Stimulated activated CD4-positive, alpha-beta T cell treated with anti-CD3 and anti-CD28 coated beads, Interleukin-4, amount 100 ng/mL, for 48 hours (primary cell): ENCODE measurements around the gene MUC2.

ENCODE experiments used
- DNase-seq, 2 donors: peaks; one replicate each; pipeline ENCODE4 v3.0.0-alpha.2; 2020; ENCODE audit warnings: low read depth in 2 of 2

MUC2 gene

DNA sequence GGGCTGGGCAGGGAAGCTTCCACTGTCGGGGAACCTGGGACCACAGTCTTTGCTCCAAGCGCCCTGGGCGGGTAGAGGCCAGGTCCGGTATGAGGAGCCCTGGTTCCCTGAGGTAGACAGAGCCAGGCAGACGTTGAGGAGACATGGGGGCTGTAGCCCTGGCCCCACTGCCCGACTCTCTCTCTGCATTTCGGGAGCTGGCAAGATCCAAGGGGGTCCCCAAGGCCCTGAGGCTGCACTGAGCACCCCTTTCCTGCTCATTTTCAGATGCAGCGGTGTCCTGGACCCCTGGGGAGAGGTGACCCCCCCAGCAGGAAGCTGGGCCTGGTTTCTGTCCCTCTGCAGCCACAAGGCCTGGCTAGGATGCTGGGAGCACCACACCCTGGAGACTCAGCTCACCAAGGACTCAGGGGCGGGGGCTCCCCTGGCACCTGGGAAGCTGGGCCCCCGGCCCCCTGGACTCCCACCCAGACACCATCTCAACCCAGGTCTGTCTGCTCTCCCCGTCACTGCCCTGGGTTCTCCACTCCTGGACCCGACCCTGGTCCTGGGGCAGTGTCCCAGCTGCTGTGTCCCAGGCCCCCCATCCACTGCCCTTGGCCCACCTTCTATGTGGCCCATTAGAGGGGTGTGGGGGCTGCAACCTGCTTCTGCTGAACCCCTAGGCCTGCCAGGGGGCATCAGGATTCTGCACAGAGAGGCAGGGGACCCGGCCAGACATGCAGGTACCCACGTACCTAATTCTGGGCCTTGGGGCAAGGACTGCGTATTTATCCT lies 23.1 kb upstream of the MUC2 start:
- DNase-seq, result no peak

DNA sequence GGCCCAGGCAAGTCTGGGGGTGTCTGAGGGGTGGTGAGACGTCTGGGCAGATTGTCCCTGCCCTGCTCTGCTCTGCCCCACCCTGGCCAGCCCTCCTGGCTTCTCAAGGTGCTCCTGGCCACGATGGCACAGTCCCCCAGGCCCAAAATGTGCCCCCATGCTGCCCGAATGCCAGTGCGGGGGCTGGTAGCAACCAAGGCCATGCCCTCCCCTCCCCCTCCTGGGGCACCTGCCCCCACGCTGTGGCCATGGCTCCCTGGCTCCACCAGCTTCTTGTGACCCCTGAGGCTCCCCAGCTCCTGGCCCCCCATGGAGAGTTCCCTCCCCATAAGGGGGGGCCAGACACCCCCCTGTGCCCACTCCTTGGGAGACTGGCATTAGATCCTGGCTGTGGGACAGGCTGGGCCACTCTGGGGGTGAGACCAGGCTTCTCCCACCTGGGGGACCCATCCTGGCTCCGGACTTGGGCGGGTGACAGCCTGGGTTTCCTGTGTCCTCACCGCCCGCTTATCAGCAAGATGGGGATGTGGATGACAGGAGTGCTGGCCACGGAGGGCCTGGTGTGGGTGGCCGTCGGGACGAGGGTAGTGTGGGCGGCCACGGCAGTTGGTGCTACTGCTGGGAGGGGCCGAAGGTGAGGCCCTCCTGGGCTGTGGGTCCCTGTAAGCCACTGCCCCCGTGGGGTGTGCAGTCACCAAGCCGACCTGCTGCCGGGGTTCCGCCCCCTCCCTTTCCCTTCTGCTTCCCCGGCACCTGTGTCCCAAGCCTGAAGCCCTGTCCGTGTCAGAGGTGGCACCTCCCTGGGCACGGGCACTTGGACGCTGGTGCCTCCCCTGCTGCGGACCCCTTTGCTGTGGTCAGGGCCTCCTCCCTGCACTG lies 22.3 kb upstream of the MUC2 start:
- DNase-seq, result no peak

DNA sequence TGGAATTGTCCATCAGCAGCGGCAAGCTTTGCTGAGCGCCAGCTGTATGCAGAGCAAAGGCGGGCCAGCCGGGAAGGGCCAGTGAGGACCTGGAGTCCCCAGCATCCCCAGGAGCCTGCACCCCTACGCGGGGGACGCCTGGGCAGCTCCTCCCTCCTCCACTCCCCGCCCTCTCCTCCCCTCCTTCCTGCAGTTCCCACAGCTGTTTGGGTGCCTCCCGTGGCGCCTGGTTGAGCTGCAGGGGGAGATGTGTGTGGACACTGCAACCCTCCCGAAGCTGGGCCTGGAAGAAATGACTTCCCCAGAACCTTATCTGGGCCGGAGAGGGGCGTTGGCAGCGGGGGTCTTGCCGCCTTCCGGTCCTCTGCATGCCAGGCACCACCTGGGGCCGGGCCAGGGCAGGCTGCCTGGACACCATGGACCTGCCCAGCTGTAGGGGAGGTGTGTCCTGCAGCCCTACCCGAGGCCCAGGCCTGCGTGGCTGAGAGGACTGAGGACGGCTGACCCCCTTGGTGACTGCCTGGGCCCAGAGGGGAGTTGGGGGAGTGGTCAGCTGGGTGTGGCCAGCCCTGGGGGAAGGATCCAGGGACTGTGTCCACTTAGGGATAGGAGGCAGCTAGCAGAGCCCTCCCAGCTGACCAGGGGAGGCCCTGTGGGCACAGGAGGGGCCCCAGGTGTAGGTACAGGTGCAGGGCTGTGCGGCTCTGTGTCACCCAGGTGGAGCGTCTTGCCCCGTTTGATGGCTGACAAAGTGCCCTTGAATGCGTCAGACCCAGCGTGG lies 21.4 kb upstream of the MUC2 start:
- no peak for DNase-seq

DNA sequence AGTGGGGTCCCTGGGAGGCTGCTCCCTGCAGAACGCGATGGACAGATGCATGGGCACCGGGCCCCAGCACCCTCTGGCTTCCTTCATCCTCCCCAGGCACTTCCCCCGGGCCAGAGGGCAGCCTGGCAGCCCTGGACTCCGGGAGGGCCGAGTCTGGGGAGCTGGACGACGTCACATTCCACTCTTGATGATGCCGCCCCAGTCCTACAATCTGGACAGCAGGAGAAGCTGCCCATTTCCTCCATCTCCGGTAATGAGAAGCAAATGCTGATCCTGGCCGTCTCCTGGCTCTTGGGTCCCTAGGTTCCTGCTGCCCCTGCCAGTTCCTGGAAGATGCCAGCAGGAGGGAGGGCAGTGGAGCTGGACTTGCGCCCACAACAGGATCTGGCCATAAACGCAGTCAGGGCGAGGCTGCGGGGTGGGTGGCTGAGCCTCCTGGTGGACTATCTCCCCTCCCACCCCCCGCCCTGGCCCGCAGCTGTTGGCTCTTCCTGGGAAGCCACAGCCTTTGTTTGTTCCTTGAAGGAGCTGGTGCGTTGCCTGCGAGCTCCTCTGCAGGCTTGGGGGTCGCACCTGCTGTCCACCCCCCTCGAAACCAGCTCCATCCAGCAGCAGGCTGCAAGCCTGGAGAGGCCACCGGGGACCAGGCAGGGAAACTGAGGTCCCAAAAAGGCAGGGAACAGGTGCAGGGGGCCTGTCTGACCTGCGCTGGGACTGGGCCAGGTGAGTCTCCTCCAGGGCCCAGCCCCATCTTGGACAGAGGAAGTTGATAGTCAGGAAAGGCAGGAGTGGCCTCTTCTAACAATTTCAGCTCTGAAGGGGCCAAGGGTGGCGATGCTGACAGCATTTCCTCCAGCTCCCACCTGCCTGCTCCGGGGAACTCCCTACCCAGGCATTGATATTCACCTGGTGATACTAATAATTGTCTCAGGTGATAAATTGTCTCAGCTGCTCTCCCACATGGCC lies 20.2 kb upstream of the MUC2 start:
- DNase-seq, result no peak

DNA sequence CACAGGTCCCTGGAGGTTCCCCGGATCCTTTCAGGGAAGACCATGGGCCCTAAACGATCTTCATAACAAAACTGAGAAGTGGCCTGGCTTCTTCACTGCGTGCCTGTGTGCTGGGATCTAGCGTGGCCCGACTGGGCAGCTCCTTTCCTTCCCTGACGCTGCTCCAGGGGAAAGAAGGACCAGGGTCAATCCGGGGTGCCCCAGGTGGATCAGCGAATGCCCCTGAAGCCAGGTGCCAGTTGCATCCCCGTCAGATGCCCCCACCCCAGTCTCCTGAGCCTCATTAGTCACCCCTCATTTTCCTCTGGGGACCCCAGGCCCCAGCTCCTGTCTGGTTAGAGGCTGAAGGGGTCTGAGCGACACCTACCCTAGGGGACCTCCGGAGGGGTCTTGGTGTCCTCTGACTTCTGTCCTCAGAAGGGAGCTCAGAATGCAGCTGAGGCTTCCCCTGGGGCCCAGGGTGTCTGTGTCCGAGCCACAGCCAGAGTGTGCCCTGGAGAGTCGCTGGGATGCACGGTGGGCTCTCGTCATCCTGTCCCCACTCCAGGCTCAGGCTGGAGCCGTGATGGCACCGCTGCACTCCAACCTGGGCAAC lies 19.5 kb upstream of the MUC2 start:
- DNase-seq, result no peak

DNA sequence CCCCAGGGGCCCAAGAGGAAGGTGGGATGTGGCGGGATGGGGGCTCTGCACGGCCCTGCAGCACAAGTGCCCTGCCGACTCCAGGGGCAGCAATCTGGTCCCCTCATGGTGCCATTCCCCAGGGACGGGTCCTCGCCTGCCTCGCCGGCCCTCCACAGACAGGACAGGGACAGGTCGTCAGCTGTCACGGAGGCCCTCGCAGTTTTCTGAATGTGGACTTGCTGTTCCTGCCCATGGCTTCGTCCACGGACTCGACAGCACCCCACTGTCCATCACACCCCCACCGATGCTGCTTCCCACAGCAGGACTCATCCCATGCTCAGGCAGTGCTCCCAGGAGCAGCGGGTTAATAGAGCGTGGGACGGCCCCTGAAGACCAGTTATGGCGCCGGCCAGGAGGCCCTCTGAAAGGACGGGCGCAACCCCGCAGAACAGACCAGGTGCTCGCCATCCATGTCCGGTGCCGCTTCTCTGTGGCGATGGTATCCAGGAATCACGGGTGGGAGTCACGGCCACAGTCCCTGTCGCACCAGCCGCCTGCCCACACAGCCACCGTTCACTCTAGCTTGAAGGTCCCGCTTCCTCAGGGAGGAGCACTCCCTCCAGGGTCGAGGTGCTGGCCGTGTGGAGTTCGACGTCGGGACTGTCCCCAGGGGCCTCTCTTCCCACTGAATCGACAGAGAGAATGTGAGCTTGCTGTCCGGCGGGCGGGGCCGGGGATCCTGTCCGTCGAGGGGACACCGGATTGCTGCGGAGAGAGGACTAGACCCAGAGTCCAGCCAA lies 18.5 kb upstream of the MUC2 start:
- DNase-seq, result no peak

DNA sequence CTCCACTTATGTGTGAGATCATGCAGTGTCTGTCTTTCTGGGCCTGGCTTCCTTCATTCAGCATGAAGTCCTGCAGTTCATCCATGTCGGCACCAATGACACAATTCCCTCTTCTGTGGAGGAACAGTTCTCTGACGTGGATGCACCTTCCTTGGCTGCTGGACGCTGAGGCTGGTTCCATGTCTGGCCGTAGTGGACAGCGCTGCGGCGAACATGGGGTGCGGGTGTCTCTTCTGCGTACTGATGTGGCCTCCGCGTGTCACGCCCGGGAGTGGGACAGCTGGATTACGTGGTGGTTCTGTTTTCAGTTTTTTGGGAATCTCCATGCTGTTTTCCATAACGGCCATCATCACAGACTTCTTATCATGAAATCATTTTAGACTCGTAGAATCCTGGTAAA lies 16.9 kb upstream of the MUC2 start:
- no peak for DNase-seq

DNA sequence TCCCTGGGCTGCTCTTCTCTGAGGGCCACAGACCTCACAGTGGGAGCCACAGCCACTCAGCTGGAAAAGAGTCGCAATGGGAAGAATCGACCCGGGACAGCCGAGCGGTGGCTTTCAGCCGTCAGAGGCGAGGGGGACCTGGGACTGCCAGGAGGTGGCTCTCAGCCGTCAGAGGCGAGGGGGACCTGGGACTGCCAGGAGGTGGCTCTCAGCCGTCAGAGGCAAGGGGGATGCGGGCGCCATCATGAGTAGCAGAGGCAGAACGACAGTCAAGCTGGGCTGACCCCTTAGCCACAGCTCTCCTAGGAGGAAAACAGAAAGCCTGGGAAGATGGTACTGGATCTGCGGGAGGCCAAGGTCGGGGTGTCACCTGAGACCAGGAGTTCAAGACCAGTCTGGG lies 14.9 kb upstream of the MUC2 start:
- no peak for DNase-seq

DNA sequence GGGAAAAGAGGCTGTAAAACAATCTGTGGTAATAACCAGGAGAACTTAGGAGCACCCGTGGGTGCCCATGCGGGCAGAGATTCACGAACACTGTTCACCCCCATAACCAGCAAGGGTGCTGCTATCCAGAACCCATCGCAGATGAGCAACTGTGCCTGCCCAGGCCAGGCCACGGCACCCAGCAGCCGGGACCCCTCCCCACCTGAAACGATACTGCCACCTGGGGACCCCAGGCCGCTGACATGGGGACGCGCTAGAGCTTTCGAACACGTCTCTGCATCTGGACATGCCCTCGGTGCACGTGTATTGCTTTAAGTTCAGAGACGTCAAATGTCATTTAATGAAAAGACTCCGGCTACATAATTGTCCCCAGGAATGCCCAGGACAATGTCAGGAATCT lies 14.3 kb upstream of the MUC2 start:
- DNase-seq, result no peak

DNA sequence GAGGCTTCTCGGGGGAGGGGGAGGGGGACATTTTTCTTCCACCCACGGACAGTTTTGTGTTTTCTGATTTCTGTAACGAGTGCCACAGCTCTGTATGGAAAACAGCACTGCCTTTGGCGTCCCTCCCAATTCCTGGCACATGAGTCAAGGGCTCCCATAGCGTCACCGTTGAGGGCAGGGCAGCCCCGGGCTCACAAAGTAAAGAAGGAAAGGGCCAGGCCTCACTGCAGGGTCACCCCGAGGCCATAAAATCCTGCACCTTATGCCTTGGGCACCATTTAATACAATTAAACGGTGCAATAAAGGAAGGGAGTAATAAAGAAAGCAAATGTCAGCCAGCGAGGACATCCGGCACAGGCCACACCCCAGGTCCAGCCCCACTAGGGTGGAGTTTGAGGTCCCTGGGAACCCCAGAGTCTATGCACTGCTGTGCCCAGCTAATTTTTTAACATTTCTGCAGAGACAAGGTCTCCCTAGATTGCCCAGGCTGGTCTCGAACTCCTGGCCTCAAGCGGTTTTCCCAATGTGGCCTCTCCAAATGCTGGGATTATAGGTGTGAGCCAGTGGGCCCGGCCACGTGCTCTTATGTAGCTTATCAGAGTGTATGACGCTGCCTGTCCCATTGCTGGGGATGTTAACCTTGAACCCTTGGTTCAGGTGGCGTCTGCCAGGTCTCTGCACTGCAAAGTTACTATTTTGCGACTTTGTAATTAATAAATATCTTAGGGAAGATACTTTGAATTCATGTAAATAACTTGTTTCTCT lies 13.6 kb upstream of the MUC2 start:
- no peak for DNase-seq

DNA sequence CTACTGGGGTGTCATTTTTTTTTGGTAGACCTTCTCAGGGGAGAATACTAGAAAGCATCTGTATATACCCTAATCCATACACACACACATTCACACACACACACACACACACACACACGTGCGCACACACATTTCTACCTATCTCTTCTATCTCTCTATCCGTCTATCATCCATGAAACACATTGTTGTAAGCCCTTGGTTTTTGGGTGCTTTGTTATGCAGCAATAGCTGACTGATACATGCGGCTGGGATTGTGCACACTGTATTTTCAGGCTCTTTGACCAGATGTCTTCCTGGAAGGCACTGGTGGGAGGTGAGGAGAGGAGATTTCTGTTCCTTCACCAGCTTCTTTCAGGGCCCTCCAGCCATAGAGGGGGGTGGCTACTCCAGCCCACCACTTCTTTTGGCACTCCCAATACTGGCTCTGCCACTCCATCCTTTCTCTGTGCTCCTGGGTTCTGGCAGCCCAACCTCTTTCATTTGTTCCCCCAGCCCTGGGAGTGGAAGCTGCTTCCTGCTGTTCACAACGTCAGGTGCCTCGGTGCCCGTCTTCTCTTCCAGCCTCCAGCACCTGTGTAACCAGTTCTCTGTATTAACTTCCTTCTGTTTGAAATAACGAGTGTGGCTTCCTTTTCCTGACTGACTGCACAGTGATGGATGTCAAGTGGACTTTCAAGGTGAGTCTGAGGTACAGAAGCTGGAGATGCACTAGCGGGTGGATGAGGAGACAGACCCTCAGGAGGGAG lies 12.4 kb upstream of the MUC2 start:
- no peak for DNase-seq

DNA sequence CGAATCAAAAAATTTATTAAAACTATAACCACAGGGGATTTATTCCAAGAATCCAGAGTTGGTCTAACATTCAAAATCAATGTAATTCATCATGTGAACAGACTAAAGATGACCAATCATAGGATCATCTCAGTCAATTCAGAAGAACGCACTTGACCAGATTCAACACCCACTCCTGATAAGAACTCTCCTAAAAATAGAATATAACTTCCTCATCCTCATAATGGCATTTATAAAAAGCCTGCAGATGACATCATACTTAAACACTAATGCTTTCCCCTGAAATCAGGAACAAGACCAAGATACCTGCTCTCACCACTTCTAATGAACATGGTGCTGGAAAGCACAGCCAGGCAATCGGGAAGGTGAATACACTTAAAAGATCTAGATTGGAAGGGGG lies 10.5 kb upstream of the MUC2 start:
- no peak for DNase-seq

DNA sequence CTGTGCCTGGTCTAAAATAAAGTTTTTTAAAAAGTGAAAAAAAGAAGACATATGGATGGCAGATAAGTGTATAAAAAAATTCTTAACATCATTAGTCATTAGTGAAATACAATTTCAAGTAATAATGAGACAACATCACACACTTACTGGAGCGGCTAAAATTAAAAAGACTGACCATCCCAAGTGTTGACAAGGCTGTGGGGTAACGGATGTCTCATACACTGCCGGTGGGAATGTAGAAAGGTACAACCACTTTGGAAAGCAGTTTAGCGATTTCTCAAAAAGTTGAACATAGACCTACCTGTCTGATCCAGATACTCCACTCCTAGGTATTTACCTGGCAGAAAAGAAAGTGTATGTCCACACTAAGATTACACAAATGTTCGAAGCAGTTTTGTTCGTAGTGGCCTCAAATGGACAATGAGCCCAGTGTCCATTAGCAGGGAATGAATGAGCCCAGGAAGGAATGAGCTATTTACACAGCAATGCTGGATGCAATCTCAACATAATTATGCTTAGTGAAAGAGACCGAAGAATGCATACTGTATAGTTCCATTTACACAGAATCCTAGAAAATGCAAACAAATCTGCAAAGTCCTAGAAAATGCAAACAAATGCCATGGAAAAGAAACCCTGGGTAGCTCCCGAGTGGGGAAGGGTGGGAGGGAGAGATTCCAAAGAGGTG lies 6.7 kb upstream of the MUC2 start:
- no peak for DNase-seq

DNA sequence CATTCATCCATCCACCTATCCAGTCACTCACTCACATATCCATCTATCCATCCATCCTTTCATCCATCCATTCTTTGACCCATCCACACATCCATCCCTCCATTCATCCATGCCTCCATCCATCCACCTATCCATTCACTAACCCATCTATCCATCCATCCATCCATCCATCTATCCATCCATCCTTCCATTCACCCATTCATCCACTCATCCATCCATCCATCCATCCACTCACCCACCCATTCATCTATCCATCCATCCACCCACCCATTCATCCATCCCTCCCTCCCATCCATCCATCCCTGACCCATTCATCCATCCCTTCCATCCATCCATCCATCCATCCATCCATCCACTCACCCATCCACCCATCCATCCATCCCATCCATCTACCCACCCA lies 4.9 kb upstream of the MUC2 start:
- no peak for DNase-seq

DNA sequence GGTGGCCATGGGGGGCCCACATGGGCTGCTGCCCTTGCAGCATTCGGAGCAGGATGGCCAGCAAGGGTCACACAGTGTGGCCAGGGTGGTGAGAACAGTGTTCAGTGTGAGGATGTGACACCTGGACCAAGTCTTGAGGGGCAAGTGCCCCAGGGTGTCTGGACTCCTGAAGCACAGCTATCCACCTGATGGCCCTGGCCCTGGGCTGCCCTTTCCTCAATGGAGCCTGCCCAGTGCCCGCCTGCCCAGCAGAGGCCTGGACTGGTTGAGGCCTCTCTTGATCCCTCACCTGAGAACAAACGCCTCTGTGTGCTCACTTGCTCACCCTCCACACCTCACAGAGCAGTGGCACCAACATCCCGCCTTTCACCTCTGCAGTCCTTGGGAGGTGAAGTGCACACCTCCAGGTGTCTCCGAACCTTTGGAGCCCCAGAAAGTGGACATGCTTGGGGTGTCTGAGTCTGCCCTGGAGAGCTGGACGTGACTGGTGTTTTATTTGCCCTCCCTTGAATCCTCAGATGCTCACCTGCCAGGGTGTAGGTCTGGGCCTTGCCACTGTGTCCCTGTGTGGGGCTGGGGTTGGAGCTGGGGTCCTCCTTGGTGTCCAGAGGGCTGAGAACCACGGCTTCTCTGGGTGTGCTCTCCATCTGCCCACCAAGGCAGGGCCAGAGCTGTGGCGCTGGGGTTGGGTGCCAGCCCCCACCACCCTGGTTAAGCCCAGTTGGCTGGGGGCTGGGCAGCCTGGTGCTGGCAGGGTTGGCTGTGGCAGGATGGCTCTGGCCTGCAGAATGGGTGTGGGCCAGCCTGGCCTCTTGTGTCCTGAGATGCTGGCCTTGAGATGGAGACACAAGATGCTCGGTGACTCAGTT lies 3.8 kb upstream of the MUC2 start:
- DNase-seq, result no peak

DNA sequence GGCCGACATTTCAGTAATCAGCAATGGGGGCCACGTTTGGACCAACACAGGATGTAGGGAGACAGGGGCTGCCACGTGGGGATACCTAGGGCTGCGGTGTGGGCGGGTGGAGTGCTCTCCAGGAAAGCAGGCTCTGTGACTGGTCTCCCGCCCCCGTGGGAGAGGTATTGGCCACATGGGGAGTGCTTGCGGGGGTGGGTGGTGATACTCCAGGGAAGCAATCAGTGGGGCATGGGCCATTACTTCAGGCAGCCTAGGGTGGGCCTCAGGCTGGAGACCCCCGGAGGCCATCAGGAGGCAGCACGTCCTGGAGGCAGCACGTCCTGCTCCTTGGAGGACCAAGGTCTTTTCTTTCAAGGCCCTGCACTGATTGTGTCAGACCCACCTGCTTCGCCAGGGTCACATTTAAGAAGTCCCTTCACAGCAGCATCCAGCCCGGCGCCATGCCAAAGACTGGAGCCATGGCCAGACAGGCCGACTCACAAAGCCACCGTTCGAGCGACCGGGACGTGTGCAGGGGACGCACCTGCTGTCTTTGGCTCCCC lies 3.0 kb upstream of the MUC2 start:
- DNase-seq, result no peak
